Medulla oblongata (tissue), 1 donor: ENCODE measurements around the gene KIF7.
"Not testable (repeated sequence)": the region's sequence is repeated elsewhere in the genome, so short reads cannot be mapped to it uniquely, and the experiment has no call there.

Experiments
- DNase-seq: peaks from one replicate; pipeline ENCODE4 v3.0.0-alpha.2; 2015; ENCODE audit errors: extremely low spot score

Gene KIF7, protein sequence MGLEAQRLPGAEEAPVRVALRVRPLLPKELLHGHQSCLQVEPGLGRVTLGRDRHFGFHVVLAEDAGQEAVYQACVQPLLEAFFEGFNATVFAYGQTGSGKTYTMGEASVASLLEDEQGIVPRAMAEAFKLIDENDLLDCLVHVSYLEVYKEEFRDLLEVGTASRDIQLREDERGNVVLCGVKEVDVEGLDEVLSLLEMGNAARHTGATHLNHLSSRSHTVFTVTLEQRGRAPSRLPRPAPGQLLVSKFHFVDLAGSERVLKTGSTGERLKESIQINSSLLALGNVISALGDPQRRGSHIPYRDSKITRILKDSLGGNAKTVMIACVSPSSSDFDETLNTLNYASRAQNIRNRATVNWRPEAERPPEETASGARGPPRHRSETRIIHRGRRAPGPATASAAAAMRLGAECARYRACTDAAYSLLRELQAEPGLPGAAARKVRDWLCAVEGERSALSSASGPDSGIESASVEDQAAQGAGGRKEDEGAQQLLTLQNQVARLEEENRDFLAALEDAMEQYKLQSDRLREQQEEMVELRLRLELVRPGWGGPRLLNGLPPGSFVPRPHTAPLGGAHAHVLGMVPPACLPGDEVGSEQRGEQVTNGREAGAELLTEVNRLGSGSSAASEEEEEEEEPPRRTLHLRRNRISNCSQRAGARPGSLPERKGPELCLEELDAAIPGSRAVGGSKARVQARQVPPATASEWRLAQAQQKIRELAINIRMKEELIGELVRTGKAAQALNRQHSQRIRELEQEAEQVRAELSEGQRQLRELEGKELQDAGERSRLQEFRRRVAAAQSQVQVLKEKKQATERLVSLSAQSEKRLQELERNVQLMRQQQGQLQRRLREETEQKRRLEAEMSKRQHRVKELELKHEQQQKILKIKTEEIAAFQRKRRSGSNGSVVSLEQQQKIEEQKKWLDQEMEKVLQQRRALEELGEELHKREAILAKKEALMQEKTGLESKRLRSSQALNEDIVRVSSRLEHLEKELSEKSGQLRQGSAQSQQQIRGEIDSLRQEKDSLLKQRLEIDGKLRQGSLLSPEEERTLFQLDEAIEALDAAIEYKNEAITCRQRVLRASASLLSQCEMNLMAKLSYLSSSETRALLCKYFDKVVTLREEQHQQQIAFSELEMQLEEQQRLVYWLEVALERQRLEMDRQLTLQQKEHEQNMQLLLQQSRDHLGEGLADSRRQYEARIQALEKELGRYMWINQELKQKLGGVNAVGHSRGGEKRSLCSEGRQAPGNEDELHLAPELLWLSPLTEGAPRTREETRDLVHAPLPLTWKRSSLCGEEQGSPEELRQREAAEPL (N-terminal part only)

DNA sequence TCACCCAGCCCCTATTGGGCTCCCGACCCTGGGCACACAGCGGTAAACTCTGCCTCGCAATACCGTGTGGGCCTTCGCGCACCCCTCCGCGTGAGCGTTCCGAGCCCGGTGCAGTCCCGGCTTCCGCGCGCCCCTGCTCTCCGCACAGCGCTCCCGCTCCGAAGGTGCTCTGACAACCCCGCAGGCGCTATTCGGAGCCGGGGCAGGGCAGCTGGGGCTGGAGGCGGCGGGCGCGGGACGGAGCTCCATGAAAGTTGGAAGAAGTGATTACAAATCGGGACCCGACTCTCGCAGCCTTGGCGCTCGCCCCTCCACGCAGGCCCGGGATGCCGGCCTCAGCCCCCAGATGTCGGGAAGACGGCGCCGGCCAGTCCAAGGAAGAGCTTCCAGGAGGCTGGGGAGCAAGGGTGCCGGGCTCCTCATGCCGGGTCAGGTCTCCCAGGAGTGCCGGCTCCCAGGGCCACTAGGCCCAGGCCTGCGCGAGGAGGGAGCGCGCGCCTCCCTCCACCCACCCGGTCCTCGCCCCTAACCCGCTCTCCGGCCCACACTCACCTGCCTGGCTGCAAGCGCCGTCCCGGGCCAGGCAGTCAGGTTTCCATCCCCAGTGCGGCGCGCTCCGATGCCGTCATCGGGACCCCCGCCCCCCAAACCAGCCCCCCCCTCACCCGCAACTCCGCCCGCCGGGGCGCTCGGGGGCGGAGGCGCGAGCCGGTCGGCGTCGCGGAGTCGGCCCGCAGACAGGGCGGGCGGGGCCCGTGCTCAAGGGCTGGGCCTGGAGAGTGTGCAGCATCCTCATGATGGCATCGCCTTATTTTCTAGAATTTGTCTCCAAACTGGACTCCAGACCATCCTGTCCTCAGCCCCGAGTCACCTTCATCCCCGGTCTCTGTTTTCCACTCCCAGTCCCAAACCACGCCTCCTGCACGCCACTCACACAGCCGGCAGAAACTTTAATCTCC, at the start of gene KIF7:
KIF7 (minus strand) TSS at position 621 of the 959 bp plus-strand sequence. CDS start 2,537 bp downstream, outside the sequence.
- DNase-seq: no peak

DNA sequence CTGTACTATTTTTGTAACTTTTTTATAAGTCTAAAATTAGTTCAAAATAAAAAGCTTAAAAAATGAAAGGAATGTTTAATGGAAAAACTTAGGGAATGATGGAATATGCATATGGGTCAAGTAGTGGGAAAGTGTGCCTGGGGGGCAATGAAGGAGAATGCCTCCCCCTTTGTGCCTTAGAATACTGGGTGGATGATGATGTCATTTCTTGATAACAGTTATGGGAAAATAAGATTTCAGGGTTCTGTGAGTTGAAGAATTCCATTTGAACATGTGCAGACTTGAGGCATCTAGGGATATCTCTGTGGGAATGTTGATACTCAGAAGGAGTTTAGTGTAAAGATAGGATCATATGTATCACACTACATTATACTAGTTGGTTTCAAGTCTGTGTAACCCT, 49.1 kb upstream of the KIF7 start:
- DNase-seq: no peak

DNA sequence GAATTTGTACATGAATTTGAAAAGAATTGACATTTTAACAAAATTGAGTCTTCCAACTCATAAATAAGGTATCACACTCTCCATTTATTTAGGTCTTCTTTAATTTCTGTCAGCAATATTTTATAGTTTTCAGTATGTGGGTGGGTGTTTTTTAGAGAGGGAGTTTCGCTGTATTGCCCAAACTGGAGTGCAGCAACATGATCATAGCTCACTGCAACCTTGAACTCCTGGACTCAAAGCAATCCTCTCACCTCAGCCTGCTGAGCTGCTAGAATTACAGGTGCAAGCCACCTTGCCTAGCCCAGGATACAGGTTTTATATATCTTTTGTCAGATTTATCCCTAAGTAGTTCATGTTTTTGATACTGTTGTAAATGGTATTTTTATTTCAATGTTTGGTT, 39.9 kb upstream of the KIF7 start:
- DNase-seq: no peak

DNA sequence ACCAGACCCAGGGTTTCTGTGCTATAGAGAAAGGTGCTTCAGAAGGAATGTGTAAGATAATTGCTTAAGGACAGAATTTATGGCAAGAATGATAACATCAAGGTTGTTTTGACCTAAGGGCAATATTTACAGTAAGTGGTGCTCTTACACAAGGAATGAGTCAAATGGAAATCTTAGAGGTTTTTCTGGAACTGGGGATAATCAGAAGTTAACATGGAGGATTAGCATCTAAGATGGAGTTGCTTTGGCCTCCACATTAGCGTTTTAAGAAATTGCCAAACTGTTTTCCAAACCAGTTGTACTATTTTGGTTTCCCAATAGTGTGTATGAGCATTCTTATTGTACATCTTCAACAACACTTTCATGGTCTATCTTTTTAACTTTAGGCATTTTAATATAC, 38.4 kb upstream of the KIF7 start:
- no peak for DNase-seq

DNA sequence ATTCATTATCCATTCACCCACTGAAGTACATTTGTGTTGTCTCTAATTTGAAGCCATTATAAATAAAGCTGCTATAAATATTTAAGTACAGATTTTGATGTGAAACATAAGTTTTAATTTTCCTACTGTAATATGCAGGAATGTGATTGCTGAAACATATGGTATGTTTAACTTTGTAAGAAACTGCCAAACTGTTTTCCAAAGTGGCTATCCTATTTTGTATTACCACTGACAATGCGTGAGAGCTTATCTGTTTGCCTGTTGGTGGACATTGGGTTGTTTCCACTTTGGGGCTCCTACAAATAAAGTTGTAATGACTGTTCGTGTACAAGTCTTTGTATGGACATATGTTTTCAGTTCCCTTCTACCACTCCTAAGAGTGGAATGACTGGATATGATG, 37.8 kb upstream of the KIF7 start:
- DNase-seq: no peak

DNA sequence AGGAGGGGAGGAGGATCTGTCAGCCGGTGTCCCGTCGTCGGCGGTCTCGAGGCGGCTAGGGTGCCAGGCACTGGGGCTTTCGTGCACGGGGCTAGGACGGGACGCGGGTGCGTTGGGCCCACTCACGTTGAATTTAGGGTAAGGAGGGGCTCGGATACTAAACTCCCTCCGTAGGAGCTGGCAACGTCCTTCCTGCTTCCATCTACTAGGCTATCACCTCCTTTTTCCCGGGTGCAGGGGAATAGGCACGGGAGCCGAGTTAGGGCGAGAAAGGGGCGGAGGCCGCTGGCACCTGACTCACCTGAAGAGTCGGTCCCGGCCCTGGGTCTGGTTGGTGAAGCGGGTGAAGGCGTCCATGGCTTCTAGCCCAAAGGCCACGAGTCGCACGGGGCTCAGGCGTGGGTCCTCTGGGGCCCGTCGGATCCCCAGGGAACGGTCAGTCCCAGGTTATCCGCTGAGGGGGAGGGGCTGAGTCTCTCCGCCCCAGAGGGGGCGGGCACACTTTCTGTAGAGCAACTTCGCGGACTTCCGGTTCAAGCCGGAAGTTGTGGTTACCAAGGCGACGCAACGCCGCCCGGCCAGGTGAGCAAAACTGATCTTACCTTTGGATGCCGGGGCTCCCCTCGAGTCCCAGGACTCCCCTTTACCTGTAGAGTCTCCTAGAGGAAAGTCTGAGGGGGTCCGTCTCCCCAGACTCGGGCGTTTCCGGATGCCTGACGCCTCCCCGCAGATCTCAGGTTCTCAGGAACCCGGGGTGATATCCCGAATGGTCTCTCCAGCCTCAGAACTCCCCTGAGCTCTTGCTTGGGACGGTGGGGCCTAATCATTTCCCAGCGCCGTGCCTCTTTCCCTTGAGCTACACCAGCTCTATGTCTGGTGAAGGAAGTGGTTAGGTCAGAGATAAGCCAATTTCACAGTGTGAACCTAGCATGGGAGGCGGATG, 35.3 kb upstream of the KIF7 start, which contains the start of the genes PEX11A and WDR93:
PEX11A (minus strand) TSS at position 479 of the 943 bp plus-strand sequence; CDS start at position 357, 122 bp downstream.
WDR93 (plus strand) TSS at position 536 of the 943 bp plus-strand sequence. CDS start 10,936 bp downstream, outside the sequence.
- DNase-seq: peak; percentile 76

DNA sequence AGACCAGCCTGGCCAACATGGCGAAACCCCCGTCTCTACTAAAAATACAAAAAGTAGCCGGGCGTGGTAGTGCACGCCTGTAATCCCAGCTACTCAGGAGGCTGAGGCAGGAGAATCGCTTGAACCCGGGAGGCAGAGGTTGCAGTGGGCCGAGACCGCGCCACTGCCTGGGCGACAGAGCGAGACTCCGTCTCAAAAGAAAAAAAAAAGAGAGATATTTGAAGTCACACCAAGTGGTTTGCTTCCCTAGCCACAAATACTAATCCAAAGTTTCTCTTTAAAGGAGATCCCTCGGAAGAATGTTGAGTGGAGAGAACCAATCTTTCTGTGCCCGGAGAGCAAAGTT, 34.6 kb upstream of the KIF7 start:
- DNase-seq: not testable (repeated sequence)

DNA sequence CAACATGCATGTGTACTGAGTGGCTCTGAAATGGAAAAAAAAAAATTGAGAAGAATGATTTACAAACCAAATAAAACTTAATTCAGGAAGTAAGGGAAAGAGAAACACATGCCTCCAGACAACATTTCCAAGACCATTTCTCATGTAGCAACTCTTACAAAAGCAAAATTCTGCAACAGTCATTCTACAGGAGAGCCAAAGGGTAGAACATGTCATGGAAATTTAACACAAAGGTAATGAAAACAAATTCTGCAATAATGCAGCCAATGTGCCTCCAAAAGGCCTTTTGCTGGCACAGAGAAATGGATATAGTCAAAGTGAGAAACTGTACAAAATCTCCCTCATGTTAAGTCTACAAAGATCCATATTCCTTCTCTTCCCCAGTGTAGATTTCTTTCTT, 31.3 kb upstream of the KIF7 start:
- no peak for DNase-seq

DNA sequence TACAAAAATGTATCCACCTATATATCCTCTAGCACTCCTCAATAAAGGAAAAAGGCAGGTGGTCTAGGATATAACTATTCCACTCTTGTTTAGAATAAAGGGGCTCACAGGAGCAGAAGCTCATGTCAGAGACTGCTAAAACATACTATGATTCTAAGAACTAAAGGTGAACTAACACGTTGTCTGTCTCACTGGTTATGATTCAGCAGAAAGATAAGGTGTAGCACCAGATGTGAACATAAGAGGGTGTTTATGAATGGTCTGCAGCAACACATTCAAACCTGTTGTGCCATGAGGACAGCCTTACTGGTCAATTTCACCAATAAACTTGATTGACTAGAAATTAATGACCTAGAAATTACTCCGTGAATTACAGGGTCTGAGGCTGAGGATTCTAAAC, 30.7 kb upstream of the KIF7 start:
- no peak for DNase-seq

DNA sequence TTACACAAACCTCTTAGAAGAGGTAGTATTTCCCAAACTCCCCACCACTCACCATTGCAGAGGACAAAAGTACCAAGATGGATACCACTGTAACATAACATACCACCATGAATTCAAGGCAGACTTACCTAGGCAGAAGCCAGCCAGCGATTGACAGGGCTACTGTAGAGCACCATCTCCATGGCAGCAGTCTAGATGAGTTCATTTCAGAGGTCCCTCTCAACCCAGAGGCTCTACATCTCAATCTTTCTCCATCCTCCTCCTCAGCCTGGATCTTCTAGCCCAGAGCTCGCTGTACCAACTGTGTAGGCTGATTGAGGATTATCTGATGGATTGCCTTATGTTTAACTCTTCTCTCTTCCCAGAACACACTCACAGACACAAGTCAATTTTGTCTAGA, 25.9 kb upstream of the KIF7 start:
- DNase-seq: no peak

DNA sequence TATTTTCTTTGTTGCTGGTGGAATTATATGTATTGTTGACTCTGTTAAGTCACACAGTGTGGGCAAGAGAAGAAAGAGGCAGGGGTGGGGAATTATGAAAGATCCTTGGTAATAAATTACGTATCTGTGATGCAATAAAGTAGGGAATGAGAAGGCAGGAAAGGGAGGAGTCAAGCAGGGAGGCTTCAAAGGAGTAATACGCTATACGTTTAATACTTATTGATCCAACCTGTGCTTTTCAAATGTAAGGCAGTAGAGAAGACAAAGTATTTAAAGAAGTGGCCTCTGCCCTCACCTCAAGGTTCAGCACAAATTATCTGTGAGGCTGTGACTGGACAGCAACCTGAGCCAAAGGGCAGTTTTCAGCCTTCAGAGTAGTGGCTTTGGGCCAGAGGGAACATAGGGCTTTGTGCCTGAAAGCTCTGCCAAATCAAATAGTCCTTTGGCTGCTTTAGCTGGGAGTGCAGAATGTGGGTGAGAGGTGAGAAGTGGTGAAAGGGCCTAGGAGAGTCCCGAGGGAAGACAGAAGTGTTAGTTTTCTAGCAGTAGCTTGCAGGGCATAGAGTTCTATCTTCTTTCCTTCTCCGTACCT, 25.1 kb upstream of the KIF7 start:
- peak; percentile 80 for DNase-seq

DNA sequence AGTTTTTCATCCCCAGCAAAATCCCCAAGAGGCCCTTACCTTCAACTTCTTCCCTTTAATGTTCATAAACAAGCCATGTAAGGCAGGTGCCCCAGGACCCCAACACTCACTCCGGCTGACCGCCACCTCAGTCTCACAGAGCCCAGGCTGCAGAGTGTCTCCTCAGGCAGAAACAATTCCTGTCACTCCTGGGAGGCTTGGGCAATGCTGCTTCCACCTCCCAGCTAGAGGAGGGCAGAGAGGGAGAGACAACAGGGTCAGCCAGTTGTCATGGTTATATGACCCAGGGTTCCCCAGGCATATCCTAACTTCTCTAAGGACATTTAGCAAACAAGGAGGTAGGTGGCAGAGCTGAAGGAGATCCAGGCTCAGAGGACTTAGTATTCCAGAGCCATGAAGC, 23.9 kb upstream of the KIF7 start, which contains the start of gene PLIN1:
PLIN1 (minus strand) TSS at position 156 of the 400 bp plus-strand sequence. CDS start 1,878 bp downstream, outside the sequence.
- DNase-seq: no peak

DNA sequence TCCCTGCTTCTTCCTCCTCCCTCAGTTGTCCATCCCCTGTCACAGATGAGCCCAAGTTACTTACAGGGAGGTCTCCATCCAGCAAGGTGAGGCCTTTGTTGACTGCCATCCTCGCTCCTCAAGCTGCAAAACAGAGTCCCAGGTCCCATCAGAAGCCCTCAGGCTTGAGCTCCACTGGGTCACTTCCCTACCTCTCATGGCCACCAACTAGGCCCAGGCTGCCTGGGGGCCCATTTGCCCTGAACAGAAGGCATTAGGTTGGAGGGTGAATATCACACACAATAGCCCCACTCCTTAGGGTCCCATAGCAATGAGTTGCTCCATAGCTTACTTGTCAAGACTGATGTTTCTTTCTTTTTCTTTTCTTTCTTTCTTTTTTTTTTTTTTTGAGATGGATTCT, 22.1 kb upstream of the KIF7 start:
- no peak for DNase-seq

DNA sequence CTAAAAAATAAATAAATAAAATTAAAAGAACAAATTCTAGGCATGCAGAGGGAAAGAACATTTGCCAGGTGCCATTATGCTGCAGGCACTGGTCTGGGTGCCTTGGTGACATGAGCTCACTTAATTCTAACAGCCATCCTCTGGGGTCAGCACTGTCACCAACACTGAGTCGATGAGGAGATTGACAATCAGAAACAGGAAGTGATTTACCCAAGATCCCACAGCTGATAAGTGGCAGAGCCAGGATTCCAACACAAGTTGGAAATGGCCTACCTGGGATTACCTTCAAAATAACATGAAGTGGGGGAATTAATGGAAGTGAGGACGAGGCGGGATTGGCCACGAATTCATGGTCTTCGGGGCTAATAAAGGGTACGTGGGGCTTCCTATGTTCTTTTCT, 20.3 kb upstream of the KIF7 start:
- DNase-seq: no peak

DNA sequence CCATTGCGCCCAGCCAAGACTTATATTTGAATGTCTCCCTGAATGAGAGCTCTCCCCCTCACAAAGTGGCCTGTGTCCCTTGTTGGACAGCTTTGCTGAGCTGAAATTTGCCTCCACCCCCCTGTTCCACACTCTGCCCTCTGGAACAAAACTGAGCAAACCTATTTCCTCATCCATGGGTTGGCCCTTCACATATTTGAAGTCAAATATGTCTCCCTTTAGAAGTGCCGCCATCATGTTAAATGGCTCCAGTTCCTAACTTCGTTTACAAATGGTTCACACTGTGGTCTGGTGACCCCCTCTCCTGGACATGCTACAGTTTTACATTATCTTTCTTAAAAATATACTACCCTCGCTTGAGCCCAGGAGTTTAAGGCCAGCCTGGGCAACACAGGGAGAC, 19.3 kb upstream of the KIF7 start:
- DNase-seq: no peak

DNA sequence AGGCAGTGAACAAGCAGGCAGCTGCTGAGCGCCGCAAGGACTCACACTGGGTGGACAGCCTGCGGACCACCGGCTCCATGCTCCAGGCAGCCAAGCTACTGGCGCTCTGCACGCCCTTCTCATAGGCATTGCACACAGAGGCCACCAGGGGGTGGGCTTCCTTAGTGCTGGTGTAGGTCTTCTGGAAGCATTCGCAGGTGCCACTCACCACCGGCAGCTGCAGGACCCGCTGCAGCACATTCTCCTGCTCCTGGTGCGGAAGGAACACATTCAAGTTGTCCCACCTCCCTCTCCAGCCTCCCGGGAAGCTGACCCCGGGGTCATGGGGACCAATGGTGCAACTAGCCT, 17.9 kb upstream of the KIF7 start:
- no peak for DNase-seq

DNA sequence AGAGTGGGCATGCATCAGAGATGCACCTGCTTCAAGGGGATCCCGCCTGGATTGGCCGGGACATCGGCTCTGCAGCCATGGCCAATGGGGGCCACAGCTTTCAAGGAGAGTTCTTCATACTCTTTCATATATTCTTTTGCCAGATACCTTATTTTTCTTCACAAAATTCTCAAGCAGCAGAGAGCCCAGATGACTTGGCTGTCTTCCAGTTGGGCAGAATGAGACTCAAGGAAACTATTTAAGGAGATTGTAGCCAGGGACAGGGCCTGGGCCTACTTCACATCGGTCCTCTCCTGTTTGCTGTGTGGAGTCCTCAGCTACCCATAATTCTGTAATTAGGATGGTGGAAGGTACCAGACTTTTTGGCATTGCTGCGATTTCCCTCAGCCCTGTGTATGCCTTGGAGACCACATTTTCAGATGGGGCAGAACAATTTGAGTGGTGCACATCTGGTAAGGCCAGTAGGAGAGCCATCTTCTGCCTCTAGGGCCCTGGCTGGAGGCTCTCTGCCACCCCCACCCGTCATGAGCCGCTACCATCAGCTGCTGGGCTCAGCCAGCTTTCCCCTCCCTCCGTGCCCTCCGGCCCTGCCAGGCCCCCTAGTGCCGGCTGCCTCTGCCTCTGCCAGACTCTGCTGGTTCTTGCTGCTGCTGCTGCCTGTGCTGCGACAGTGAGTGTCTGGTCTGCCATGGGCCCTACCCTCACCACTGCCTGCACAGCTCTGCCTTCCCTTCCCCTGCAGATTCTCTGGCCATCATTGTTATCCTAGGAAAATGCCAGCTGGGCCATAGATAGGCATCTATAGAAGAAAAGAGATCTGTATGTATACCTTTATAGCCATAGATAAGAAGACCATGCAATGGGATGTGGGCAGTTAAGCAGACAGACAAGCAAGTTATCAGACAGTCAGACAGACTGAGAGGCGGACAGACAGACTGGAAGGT, 17.2 kb upstream of the KIF7 start:
- DNase-seq: peak; percentile 26

DNA sequence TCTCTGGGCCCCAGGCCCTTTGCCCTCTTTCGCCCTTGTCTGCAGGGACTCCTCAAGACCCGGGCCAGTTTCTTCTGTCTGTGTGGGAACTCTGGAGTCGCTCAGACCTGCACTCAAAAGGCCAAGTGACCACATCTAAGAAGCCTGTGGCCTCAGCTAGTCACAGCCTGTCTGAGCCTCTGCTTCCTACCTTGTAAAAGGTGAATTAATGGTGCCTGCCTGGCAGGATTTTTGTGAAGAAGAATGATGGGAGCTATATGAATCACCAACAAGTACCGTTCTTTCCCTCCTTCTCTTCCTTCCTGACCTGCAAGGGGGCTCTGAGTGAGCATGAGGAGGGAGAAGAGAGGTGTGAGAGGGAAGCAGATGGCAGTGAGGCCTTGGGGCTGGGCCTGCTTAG, 16.4 kb upstream of the KIF7 start:
- no peak for DNase-seq
